Measurements from ENCODE around the gene NOLC1.
A peak's percentile ranks its signal among the peaks of the same experiment; 100 is the strongest.

Gene NOLC1

DNA sequence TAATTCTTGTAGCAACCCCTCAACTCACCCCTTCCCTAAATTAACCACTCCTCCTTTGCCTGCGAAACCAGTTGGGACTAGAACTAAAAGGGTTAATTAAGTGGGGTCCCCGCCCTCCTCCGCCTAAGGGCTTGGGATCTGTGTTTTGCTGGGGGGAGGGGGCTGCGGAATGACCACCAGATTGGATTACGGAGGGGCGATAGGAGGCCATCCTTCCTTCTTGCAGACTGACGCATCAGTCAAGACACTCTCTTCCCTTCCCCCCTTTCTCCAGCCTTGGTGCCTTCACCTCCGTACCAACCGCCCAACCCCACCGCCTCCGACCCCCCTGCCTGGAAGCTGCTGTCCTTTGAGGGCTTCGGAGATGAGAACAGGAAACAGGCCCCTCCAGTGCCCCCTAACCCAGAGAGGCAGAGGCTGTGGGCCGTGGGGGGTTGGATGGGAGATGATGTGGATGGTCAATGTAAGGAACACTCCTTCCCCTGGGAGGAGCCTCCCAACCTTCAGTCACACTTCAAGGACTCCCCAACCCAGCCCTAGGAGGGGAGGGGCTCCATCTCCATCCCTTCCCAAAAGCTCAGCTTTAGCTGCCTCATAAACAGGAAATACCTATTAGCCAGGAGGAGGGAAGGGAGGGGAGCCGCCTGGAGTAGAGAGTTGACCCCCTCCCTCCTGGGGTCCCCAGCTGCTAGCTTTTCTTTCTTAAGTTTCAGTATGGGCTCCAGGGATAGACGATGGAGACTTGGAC is 31.0 kb upstream of the NOLC1 start:
- DNase-seq (ENCODE audit: low read depth, low spot score): no peak
- H3K4me3 ChIP-seq (ENCODE audit: low read length): peak overlapping the region; percentile 82

GRCh38 chr10:102121739-102122372 is 30.3 kb upstream of the NOLC1 start:
- no peak for DNase-seq (ENCODE audit: low read depth, low spot score)
- H3K4me3 ChIP-seq (ENCODE audit: low read length): no peak overlapping the region

GRCh38 chr10:102122450-102122849 is 29.7 kb upstream of the NOLC1 start:
- no peak for DNase-seq (ENCODE audit: low read depth, low spot score)
- no peak overlapping the region for H3K4me3 ChIP-seq (ENCODE audit: low read length)

DNA sequence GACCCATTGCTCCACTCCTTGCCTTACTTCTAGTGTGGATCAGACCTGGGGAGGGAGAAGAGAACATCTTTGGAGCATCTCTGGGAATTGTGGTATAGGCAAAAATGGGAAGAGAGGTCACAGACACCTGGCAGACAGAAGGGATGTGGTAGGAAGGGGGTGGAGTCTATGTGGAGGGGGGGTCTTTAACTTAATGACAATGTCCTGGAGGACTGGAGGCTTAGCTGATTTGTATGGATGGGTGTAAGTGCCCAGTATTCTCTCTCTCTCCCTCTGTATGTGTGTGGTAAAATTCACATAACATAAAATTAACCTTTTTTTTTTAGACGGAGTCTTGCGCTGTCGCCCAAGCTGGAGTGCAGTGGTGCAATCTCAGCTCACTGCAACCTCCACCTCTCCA is 29.0 kb upstream of the NOLC1 start:
- no peak for DNase-seq (ENCODE audit: low read depth, low spot score)

GRCh38 chr10:102131286-102132170 is 20.7 kb upstream of the NOLC1 start:
- peak overlapping the region; percentile 76 for H3K4me3 ChIP-seq (ENCODE audit: low read length)
- no peak for DNase-seq (ENCODE audit: low read depth, low spot score)

More for the DNA sequence above, 29.0 kb upstream of the NOLC1 start:
- H3K4me3 ChIP-seq (ENCODE audit: low read length): no peak overlapping the region

GRCh38 chr10:102132193-102132562 is 20.0 kb upstream of the NOLC1 start:
- peak overlapping the region; percentile 76 for H3K4me3 ChIP-seq (ENCODE audit: low read length)
- DNase-seq (ENCODE audit: low read depth, low spot score): no peak

- H3K4me3 ChIP-seq (ENCODE audit: low read length): peak within 1 kb of the TSS; percentile 76
- DNase-seq (ENCODE audit: low read depth, low spot score): peak; percentile 99
Measured at GRCh38 chr10:102132563-102133372, 19.4 kb upstream of the NOLC1 start, which contains the start of gene PPRC1. PPRC1 (plus strand) TSS chr10:102133040; CDS start chr10:102133069, 29 bp downstream.

- DNase-seq (ENCODE audit: low read depth, low spot score): peak; percentile 50
- H3K4me3 ChIP-seq (ENCODE audit: low read length): peak overlapping the region; percentile 76
Measured at GRCh38 chr10:102133373-102134195, 18.6 kb upstream of the NOLC1 start.

- H3K4me3 ChIP-seq (ENCODE audit: low read length): peak overlapping the region; percentile 76
- no peak for DNase-seq (ENCODE audit: low read depth, low spot score)
Measured at GRCh38 chr10:102134416-102134815, 17.8 kb upstream of the NOLC1 start.

- no peak for DNase-seq (ENCODE audit: low read depth, low spot score)
- H3K4me3 ChIP-seq (ENCODE audit: low read length): no peak overlapping the region
Measured at GRCh38 chr10:102135956-102136526, 16.1 kb upstream of the NOLC1 start.

DNA sequence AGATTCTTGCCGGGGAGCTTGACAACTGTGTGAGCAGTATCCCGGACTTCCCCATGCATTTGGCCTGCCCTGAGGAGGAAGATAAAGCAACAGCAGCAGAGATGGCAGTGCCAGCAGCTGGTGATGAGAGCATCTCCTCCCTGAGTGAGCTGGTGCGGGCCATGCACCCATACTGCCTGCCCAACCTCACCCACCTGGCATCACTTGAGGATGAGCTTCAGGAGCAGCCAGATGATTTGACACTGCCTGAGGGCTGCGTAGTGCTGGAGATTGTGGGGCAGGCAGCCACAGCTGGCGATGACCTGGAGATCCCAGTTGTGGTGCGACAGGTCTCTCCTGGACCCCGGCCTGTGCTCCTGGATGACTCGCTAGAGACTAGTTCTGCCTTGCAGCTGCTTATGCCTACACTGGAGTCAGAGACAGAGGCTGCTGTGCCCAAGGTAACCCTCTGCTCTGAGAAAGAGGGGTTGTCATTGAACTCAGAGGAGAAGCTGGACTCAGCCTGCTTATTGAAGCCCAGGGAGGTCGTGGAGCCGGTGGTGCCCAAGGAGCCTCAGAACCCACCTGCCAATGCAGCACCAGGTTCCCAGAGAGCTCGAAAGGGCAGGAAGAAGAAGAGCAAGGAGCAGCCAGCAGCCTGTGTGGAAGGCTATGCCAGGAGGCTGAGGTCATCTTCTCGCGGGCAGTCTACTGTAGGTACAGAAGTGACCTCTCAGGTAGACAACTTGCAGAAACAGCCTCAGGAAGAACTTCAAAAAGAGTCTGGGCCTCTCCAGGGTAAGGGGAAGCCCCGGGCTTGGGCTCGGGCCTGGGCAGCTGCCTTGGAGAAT is 12.7 kb upstream of the NOLC1 start:
- no peak for DNase-seq (ENCODE audit: low read depth, low spot score)

DNA sequence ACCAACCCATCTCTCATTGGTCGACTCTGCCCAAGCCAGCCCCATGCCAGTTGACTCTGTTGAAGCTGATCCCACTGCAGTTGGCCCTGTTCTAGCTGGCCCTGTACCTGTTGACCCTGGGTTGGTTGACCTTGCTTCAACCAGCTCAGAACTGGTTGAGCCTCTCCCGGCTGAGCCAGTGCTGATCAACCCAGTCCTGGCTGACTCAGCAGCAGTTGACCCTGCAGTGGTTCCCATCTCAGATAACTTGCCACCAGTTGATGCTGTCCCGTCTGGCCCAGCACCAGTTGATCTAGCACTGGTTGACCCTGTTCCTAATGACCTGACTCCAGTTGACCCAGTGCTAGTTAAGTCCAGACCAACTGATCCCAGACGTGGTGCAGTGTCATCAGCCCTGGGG is 12.0 kb upstream of the NOLC1 start:
- no peak for DNase-seq (ENCODE audit: low read depth, low spot score)
- no peak overlapping the region for H3K4me3 ChIP-seq (ENCODE audit: low read length)

More for the DNA sequence above, 12.7 kb upstream of the NOLC1 start:
- H3K4me3 ChIP-seq (ENCODE audit: low read length): no peak overlapping the region

DNA sequence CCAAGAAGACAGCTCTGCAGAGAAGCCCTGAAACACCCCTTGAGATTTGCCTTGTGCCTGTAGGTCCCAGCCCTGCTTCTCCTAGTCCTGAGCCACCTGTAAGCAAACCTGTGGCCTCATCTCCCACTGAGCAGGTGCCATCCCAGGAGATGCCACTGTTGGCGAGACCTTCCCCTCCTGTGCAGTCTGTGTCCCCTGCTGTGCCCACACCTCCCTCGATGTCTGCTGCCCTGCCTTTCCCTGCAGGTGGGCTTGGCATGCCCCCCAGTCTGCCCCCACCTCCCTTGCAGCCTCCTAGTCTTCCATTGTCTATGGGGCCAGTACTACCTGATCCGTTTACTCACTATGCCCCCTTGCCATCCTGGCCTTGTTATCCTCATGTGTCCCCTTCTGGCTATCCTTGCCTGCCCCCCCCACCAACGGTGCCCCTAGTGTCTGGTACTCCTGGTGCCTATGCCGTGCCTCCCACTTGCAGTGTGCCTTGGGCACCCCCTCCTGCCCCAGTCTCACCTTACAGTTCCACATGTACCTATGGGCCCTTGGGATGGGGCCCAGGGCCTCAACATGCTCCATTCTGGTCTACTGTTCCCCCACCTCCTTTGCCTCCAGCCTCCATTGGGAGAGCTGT is 11.2 kb upstream of the NOLC1 start:
- H3K4me3 ChIP-seq (ENCODE audit: low read length): no peak overlapping the region
- DNase-seq (ENCODE audit: low read depth, low spot score): no peak

GRCh38 chr10:102141583-102142107 is 10.5 kb upstream of the NOLC1 start:
- DNase-seq (ENCODE audit: low read depth, low spot score): no peak

GRCh38 chr10:102146971-102147428 is 5.2 kb upstream of the NOLC1 start:
- DNase-seq (ENCODE audit: low read depth, low spot score): no peak
- no peak overlapping the region for H3K4me3 ChIP-seq (ENCODE audit: low read length)

More at GRCh38 chr10:102141583-102142107, 10.5 kb upstream of the NOLC1 start:
- no peak overlapping the region for H3K4me3 ChIP-seq (ENCODE audit: low read length)

DNA sequence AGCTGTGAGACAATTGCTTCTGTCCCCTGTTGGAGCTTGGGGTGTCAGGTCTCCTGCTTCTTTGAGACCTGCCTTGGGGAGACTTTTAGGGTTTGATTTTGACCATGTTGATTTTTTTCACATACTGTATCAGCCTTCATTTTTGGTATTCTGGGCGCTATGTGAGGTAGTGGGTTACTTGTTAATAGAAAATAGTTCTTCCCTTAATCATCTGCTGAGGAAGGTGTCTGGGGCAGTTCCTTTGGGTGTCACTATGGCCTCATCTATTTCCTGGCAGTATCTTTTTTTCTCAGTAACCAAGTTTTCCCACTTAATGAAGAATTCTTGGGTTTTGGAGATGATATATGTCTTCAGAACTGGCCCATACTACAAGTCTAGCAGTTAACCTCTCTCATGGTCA is 4.6 kb upstream of the NOLC1 start:
- DNase-seq (ENCODE audit: low read depth, low spot score): no peak

More for the DNA sequence above, 4.6 kb upstream of the NOLC1 start:
- H3K4me3 ChIP-seq (ENCODE audit: low read length): no peak overlapping the region
